CD14-positive monocyte (primary cell): ENCODE measurements around the gene KIF4A. TPM values are rescaled to one million over a fixed set of nuclear protein-coding genes. Genes with fewer than 3 reads are reported as not detected.

Experiments used
- DNase-seq, 3 donors: peaks; one replicate each; pipeline ENCODE4 v3.0.0-alpha.2; 2011 to 2022
- H2AFZ ChIP-seq: 2 replicates; pipeline ENCODE4 v1.6.0; 2012; ENCODE audit warnings: mild to moderate bottlenecking, low read depth, low read length, inconsistent platforms; ENCODE audit not compliant: insufficient read depth, poor library complexity, severe bottlenecking
- H3K27ac ChIP-seq, 2 donors: 1 replicate in 1 of 2; 2 replicates in 1 of 2; pipeline ENCODE4 v1.5.1; 2012 to 2013; ENCODE audit warnings: low read length in 2 of 2, control low read depth in 1 of 2, inconsistent platforms in 1 of 2, low read depth in 1 of 2, mild to moderate bottlenecking in 1 of 2
- H3K27me3 ChIP-seq, 2 donors: one replicate each; pipeline versions ENCODE4 v1.6.0 to v1.6.1; 2011 to 2013; ENCODE audit warnings: low read length in 2 of 2; ENCODE audit not compliant: control insufficient read depth in 2 of 2, insufficient read depth in 2 of 2
- H3K36me3 ChIP-seq, 2 donors: replicated peaks in 1 of 2; 1 replicate in 1 of 2; 2 replicates in 1 of 2; pipeline versions ENCODE4 v1.5.1 to v1.6.1; 2012 to 2013; ENCODE audit warnings: low read length in 2 of 2, control low read depth in 1 of 2, inconsistent platforms in 1 of 2, mild to moderate bottlenecking in 1 of 2; ENCODE audit not compliant: insufficient read depth in 2 of 2, control insufficient read depth in 1 of 2
- H3K4me1 ChIP-seq, 2 donors: 1 replicate in 1 of 2; 2 replicates in 1 of 2; pipeline versions ENCODE4 v1.5.1 to v1.6.1; 2012 to 2013; ENCODE audit warnings: low read length in 2 of 2, control low read depth in 1 of 2, inconsistent platforms in 1 of 2, mild to moderate bottlenecking in 1 of 2, moderate library complexity in 1 of 2; ENCODE audit not compliant: insufficient read depth in 2 of 2, control insufficient read depth in 1 of 2
- H3K4me2 ChIP-seq: replicated peaks from 2 replicates; pipeline ENCODE3; 2012; ENCODE audit warnings: low read length, moderate library complexity, mild to moderate bottlenecking; ENCODE audit not compliant: poor library complexity, severe bottlenecking; ENCODE audit errors: extremely low read depth
- H3K4me3 ChIP-seq, 3 experiments: fragments of 200-600 bp in 1 of 3; sonication (generic) in 1 of 3; replicated peaks in 1 of 3; 1 replicate in 2 of 3; 2 replicates in 1 of 3; pipeline ENCODE4 v1.5.1; 2011 to 2013; ENCODE audit warnings: low read length in 3 of 3, mild to moderate bottlenecking in 3 of 3, control low read depth in 2 of 3, low read depth in 2 of 3, inconsistent platforms in 1 of 3, moderate library complexity in 1 of 3
- H3K79me2 ChIP-seq: 2 replicates; pipeline ENCODE4 v1.6.0; 2012; ENCODE audit warnings: mild to moderate bottlenecking, control low read depth, inconsistent platforms, low read length, moderate library complexity; ENCODE audit not compliant: insufficient read depth
- H3K9ac ChIP-seq: 2 replicates; pipeline ENCODE4 v1.6.0; 2017; ENCODE audit warnings: low read length, mild to moderate bottlenecking; ENCODE audit not compliant: insufficient read depth, poor library complexity, severe bottlenecking
- H3K9me3 ChIP-seq, 2 donors: replicated peaks in 1 of 2; 1 replicate in 1 of 2; 2 replicates in 1 of 2; pipeline versions ENCODE4 v1.5.1 to v1.6.1; 2012 to 2013; ENCODE audit warnings: low read length in 2 of 2, control low read depth in 1 of 2; ENCODE audit not compliant: control insufficient read depth in 1 of 2, insufficient read depth in 1 of 2
- H4K20me1 ChIP-seq: 2 replicates; pipeline ENCODE4 v1.6.0; 2012; ENCODE audit warnings: mild to moderate bottlenecking, low read length, control low read depth, moderate library complexity; ENCODE audit not compliant: insufficient read depth
- H3K27ac Mint-ChIP-seq, 7 donors: one replicate each; pipeline ENCODE4 v1.8.0; 2020; ENCODE audit warnings: mild to moderate bottlenecking in 7 of 7, mixed read lengths in 7 of 7, moderate library complexity in 6 of 7, inconsistent platforms in 2 of 7
- H3K27me3 Mint-ChIP-seq, 3 donors: one replicate each; pipeline ENCODE4 v1.8.0; 2021 to 2022; ENCODE audit warnings: low read depth in 3 of 3, mild to moderate bottlenecking in 3 of 3, mixed read lengths in 3 of 3, moderate library complexity in 3 of 3, inconsistent platforms in 1 of 3
- H3K36me3 Mint-ChIP-seq, 2 donors: one replicate each; pipeline ENCODE4 v1.8.0; 2020; ENCODE audit warnings: mixed read lengths in 2 of 2, inconsistent platforms in 1 of 2, mild to moderate bottlenecking in 1 of 2
- H3K4me1 Mint-ChIP-seq: one replicate; pipeline ENCODE4 v1.8.0; 2020; ENCODE audit warnings: mild to moderate bottlenecking, mixed read lengths
- H3K4me3 Mint-ChIP-seq, 2 donors: one replicate each; pipeline ENCODE4 v1.8.0; 2020; ENCODE audit warnings: mild to moderate bottlenecking in 2 of 2, mixed read lengths in 2 of 2, moderate library complexity in 1 of 2
- H3K9me3 Mint-ChIP-seq, 7 donors: one replicate each; pipeline ENCODE4 v1.8.0; 2020 to 2022; ENCODE audit warnings: mixed read lengths in 7 of 7, mild to moderate bottlenecking in 6 of 7, moderate library complexity in 6 of 7, inconsistent platforms in 2 of 7
- CTCF ChIP-seq: fragments of 200-600 bp; IDR thresholded peaks from one replicate; pipeline ENCODE4 v1.8.0; 2022; ENCODE audit warnings: antibody characterized with exemption, mild to moderate bottlenecking
- WGBS: methylation state at CpG from one replicate; pipeline ENCODE4 v1.1.5; 2013; ENCODE audit warnings: missing lambda C conversion rate; ENCODE audit not compliant: insufficient coverage; 5-methylcytosine and 5-hydroxymethylcytosine counted together
- intact Hi-C, 2 donors: fragments of 100-400 bp; cut with micrococcal nuclease; formaldehyde crosslinking; loops; one replicate each; pipeline versions ENCODE4 v1.15.0 to v1.15.1; 2023
- polyA plus RNA-seq, 3 donors: library from polyadenylated mRNA; depleted of rRNA in 1 of 3; unstranded in 2 of 3; stranded (reverse) in 1 of 3; fragments of 300-500 nt in 2 of 3; fragments of >200 nt in 1 of 3; fragmentation: Illumina TruSeq in 2 of 3; gene quantifications; 1 replicate in 2 of 3; 2 replicates in 1 of 3; pipeline ENCODE4 v1.2.3, GENCODE V29; 2012 to 2021

Gene KIF4A
- polyA plus RNA-seq, 3 donors: 0.03 TPM; not detected in 2

GRCh38 chrX:70445951-70446350, 156.0 kb downstream of the KIF4A start:
- Histone ChIP-seq H3K4me1 (no peaks in the 10 kb centered on the region), H3K9ac (no peak overlapping the region), H2AFZ (no peak overlapping the region), H3K27me3 (peaks cover 11 to 47% of the 10 kb centered on the region in 2 donors), H4K20me1 (no peaks in the 10 kb centered on the region), H3K79me2 (no peaks in the 10 kb centered on the region), H3K36me3 (no peaks in the 10 kb centered on the region), H3K4me2 (no peak overlapping the region), H3K27ac (no peak overlapping the region), H3K4me3 (no peak overlapping the region), H3K9me3 (no peaks in the 10 kb centered on the region)
- TF ChIP-seq CTCF: no peak
- no peak for DNase-seq
- Mint-ChIP-seq H3K27me3 (peaks cover 38 to 60% (median 46%) of the 10 kb centered on the region in 3 donors), H3K4me3 (peak overlapping the region in 1 of 2 donors; percentile 3), H3K4me1 (peaks cover 3% of the 10 kb centered on the region), H3K9me3 (peaks cover 0 to 5% (median 0%) of the 10 kb centered on the region in 7 donors), H3K36me3 (no peaks in the 10 kb centered on the region), H3K27ac (peak overlapping the region in 1 of 7 donors; percentile 0)
- intact Hi-C loops: no loop called here
- 100% methylated on average over 7 of the region's 9 CpGs for WGBS

DNA sequence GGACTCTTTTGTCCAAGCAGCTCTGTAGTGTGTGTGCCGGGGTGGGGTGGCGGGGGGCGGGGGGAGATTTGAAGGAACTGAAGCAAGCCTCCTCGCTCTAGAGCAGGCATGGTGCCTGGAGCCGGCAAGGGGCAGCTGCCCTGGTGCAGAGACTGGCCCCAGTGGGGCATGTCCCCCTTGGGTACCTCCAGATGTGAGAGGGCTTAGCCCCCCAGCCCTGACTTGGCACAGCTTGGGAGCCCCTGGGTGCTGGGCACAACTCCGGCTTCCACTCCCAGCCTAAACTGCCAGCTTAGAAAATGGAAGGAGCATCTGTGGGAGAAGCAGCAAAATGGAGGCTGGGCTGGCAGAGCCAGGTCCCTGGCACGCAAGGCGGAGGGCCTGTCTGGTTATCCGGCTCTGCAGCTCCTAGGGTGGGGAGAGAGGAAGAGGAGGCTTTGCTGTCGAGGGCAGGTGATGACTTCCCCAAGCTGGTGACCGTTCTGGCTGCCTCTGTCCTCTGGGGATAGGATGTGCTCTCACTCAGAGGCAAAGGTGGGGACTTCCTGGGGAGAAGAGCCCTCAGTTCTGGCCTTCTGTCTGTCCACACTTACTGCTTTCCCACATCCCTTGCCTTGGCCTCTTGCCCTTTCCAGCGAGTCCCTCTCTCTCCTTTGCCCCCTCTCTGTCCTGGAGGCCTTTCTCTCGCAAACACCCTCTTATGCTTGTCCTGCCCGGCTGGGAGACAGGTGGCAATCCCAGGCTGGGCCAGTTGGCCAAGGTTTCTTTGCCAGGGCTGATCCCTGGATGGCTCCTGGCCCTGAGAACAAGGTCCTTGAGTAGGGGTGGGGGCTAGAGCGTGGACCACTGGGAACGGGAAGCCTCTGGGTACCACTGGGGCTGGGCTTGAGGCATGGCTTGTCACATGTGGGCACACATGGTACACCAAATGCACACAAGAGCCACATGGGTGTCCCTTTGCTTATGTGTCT, 156.8 kb downstream of the KIF4A start:
- peaks cover 0 to 5% (median 0%) of the 10 kb centered on the region in 7 donors for H3K9me3 Mint-ChIP-seq
- H4K20me1 ChIP-seq: no peaks in the 10 kb centered on the region
- no peaks in the 10 kb centered on the region for H3K36me3 Mint-ChIP-seq
- no peaks in the 10 kb centered on the region for H3K4me1 ChIP-seq
- H3K36me3 ChIP-seq: no peaks in the 10 kb centered on the region
- no peak for DNase-seq
- H3K27ac ChIP-seq: no peak overlapping the region
- H3K4me3 ChIP-seq: no peak overlapping the region
- peaks cover 3% of the 10 kb centered on the region for H3K4me1 Mint-ChIP-seq
- H2AFZ ChIP-seq: no peak overlapping the region
- intact Hi-C loops: no loop called here
- no peak for TF ChIP-seq CTCF
- no peak overlapping the region for H3K9ac ChIP-seq
- no peak overlapping the region for H3K4me2 ChIP-seq
- H3K4me3 Mint-ChIP-seq: peak overlapping the region in 1 of 2 donors; percentile 6
- WGBS: 100% methylated on average over 1 of the region's 16 CpGs
- H3K9me3 ChIP-seq: no peaks in the 10 kb centered on the region
- H3K27me3 Mint-ChIP-seq: peaks cover 35 to 60% (median 47%) of the 10 kb centered on the region in 3 donors
- H3K79me2 ChIP-seq: no peaks in the 10 kb centered on the region
- H3K27ac Mint-ChIP-seq: no peak overlapping the region
- peaks cover 11 to 48% of the 10 kb centered on the region in 2 donors for H3K27me3 ChIP-seq
